Mucosa of gallbladder (tissue), 1 donor: ENCODE results near the gene TMUB1. TPM values are rescaled to one million over a fixed set of nuclear protein-coding genes. Genes with fewer than 3 reads are reported as not detected.
A peak's percentile ranks its signal among the peaks of the same experiment; 100 is the strongest.

ENCODE experiments used
- DNase-seq: peaks from one replicate; pipeline ENCODE4 v3.0.0-alpha.2; 2020; ENCODE audit warnings: low spot score
- total RNA-seq: library from RNA; stranded (reverse); gene quantifications from one replicate; pipeline ENCODE4 v1.2.1, GENCODE V29; 2021
- donor health status: DM: no; HTN: no; CAD: no.

Gene TMUB1
- total RNA-seq, 1 donor from 2014 or later, result 69.1 TPM

- no peak for DNase-seq
Observed at GRCh38 chr7:151070574-151070960, 12.7 kb downstream of the TMUB1 start.

GRCh38 chr7:151069841-151070573, 13.3 kb downstream of the TMUB1 start:
- no peak for DNase-seq

GRCh38 chr7:151068069-151068773, 15.1 kb downstream of the TMUB1 start:
- no peak for DNase-seq

- DNase-seq, result no peak
Observed at GRCh38 chr7:151066273-151066974, 16.9 kb downstream of the TMUB1 start.

- DNase-seq, result no peak
Observed at GRCh38 chr7:151065516-151065915, 17.8 kb downstream of the TMUB1 start.

- DNase-seq, result no peak
Observed at GRCh38 chr7:151064993-151065392, 18.3 kb downstream of the TMUB1 start.

GRCh38 chr7:151064454-151064853, 18.8 kb downstream of the TMUB1 start:
- no peak for DNase-seq

- DNase-seq, result peak; percentile 49
Observed at GRCh38 chr7:151063212-151063561, 20.1 kb downstream of the TMUB1 start.

GRCh38 chr7:151062399-151063211, 20.7 kb downstream of the TMUB1 start:
- DNase-seq, result peak; percentile 81

GRCh38 chr7:151062111-151062398, 21.2 kb downstream of the TMUB1 start:
- DNase-seq, result no peak

- no peak for DNase-seq
Observed at GRCh38 chr7:151061213-151062110, 21.8 kb downstream of the TMUB1 start.

- DNase-seq, result peak; percentile 57
Observed at GRCh38 chr7:151060416-151061212, 22.7 kb downstream of the TMUB1 start.

- no peak for DNase-seq
Observed at GRCh38 chr7:151060113-151060415, 23.2 kb downstream of the TMUB1 start.

GRCh38 chr7:151059367-151060112, 23.8 kb downstream of the TMUB1 start, which contains the start of gene SLC4A2:
Gene SLC4A2, plus strand, starts transcription at chr7:151059589. Its CDS starts 2,399 bp downstream, at chr7:151061988.
- peak; percentile 69 for DNase-seq

- no peak for DNase-seq
Observed at GRCh38 chr7:151058781-151059366, 24.4 kb downstream of the TMUB1 start.

- DNase-seq, result peak; percentile 99
Observed at GRCh38 chr7:151057989-151058780, 25.1 kb downstream of the TMUB1 start.

GRCh38 chr7:151057506-151057988, 25.7 kb downstream of the TMUB1 start, which contains the start of gene CDK5:
Gene CDK5, minus strand, starts transcription at chr7:151057897. Its CDS starts 49 bp downstream, at chr7:151057848.
- no peak for DNase-seq
